Measurements from ENCODE around the gene OR2M7.

OR2M7 gene

DNA sequence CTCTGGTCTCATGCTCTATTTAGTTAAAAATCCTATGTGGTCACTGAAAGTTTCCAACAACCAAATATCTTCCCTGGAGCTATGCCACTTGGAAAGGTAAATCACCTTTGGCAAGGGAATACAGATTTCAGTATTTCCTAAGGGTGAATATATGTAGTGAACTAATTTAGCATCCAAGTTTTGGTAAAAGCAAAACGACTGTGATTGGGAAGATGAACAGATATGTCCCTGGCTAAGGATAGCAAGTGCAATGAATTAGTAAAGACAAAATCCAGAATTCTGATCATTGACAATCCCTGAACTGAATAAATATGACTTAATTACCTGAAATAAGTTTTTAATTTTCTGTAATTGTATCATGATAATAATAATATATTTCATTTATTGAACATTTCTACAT, 46.5 kb downstream of the OR2M7 start, which contains the start of gene OR2T33:
Gene OR2T33 (minus strand): TSS at position 101 of the 400 bp plus-strand sequence. CDS start 4,162 bp downstream, outside the sequence.
- TF ChIP-seq CTCF (IDR thresholded peaks at IDR 0.05; ENCODE audit: extremely low read depth, insufficient read depth, missing control alignments) = no peak
- in situ Hi-C loops (cut with MboI; ENCODE audit: low pct_unique_long_range_greater_than_20kb, low sequenced_read_pairs, unreplicated experiment) = no loop called here
- DNase-seq (ENCODE audit: low spot score) = no peak
